WTC11 (cell line): ENCODE data around the gene RTN4.

Source experiments
- CTCF ChIP-seq: fragments of 200-600 bp; IDR thresholded peaks from 2 replicates; pipeline ENCODE4 v1.8.0; 2022; ENCODE audit warnings: antibody characterized with exemption
- ETV6 ChIP-seq: sonication (generic); formaldehyde crosslinking; IDR thresholded peaks from 2 replicates; pipeline ENCODE4 v1.8.1; 2022; ENCODE audit warnings: mild to moderate bottlenecking, missing genetic modification reagents
- GABPB1 ChIP-seq: sonication (generic); formaldehyde crosslinking; IDR thresholded peaks from 2 replicates; pipeline ENCODE4 v1.8.1; 2023; ENCODE audit warnings: mild to moderate bottlenecking, missing genetic modification reagents
- IRF1 ChIP-seq: sonication (generic); formaldehyde crosslinking; IDR thresholded peaks from 2 replicates; pipeline ENCODE4 v1.8.0; 2023; ENCODE audit warnings: missing genetic modification reagents
- MAX ChIP-seq: sonication (generic); formaldehyde crosslinking; IDR thresholded peaks from 2 replicates; pipeline ENCODE4 v1.8.0; 2022; ENCODE audit warnings: mild to moderate bottlenecking, missing genetic modification reagents
- USF2 ChIP-seq: sonication (generic); formaldehyde crosslinking; IDR thresholded peaks from 2 replicates; pipeline ENCODE4 v1.8.1; 2023; ENCODE audit warnings: mild to moderate bottlenecking, missing genetic modification reagents, moderate library complexity
- ZNF416 ChIP-seq: fragments of 250-450 bp; sonication (Bioruptor Pico); IDR thresholded peaks from 2 replicates; pipeline ENCODE4 v1.9.0; 2021; ENCODE audit warnings: mild to moderate bottlenecking, inconsistent platforms

GRCh38 chr2:55001716-55002115, 48.5 kb downstream of the RTN4 start:
- no peak for TF ChIP-seq ETV6 (CRISPR knock-in tag)
- TF ChIP-seq CTCF, result no peak
- no peak for TF ChIP-seq USF2 (CRISPR knock-in tag)
- TF ChIP-seq ZNF416, result no peak
- no peak for TF ChIP-seq IRF1 (CRISPR knock-in tag)
- TF ChIP-seq MAX (CRISPR knock-in tag), result no peak
- TF ChIP-seq GABPB1 (CRISPR knock-in tag), result no peak
